Measurements from ENCODE around the gene FUNDC2.
"Not testable (repeated sequence)": the region's sequence is repeated elsewhere in the genome, so short reads cannot be mapped to it uniquely, and the experiment has no call there.

FUNDC2 gene

DNA sequence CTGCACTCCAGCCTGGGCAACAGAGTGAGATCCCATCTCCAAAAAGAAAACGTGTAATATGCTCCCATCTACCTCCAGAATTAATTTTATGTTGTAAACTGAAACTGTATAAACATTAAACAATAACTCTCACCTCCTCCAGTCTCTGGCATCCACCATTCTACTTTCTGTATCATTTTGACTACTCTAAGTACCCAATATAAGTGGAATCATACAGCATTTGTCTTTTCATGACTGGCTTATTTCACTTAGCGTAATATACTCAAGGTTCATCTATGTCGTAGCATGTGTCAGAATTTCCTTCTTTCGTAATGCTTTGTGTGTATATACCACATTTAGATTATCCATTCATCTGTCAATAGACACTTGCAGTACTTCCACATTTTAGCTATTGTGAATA is 24.8 kb upstream of the FUNDC2 start:
- H3K14ac ChIP-seq (ENCODE audit: low read length), result no peak overlapping the region
- H3K9ac ChIP-seq (ENCODE audit: low read depth, low read length, poor library complexity), result no peak overlapping the region
- no peak overlapping the region for H2BK12ac ChIP-seq (ENCODE audit: low read length)
- H3K4ac ChIP-seq (ENCODE audit: low read length), result no peak overlapping the region
- no peak overlapping the region for H2BK5ac ChIP-seq (ENCODE audit: low read length)
- WGBS, 2 donors (ENCODE audit: extremely low coverage in 2 of 2, insufficient read length in 2 of 2, insufficient replicate concordance in 1 of 2), result no CpG with 5 or more reads among the region's 4 CpGs
- H3K4me3 ChIP-seq (ENCODE audit: low read length in 2 of 2), result no peak overlapping the region
- no peaks in the 10 kb centered on the region for H3K36me3 ChIP-seq (replicated peaks in 1 of 2; ENCODE audit: control insufficient read depth in 2 of 2, insufficient read depth in 2 of 2, low read length in 2 of 2)
- no peak for DNase-seq (ENCODE audit: low spot score)
- no peak overlapping the region for H3K27ac ChIP-seq (replicated peaks; ENCODE audit: low read length)
- H3K9me3 ChIP-seq (replicated peaks in 1 of 2; ENCODE audit: control insufficient read depth in 2 of 2, insufficient read depth in 1 of 2, low read depth in 1 of 2, low read length in 2 of 2), result no peaks in the 10 kb centered on the region
- no peak overlapping the region for H3K4me2 ChIP-seq (ENCODE audit: insufficient read depth, low read length, poor library complexity, severe bottlenecking)
- H3K4me1 ChIP-seq (ENCODE audit: control insufficient read depth in 2 of 2, insufficient read depth in 1 of 2, low read depth in 1 of 2, low read length in 2 of 2), result no peaks in the 10 kb centered on the region
- no peak overlapping the region for H3K18ac ChIP-seq (ENCODE audit: low read length)
- no peak overlapping the region for H4K91ac ChIP-seq (ENCODE audit: low read depth, low read length, poor library complexity)
- no peak overlapping the region for H3K23ac ChIP-seq (ENCODE audit: low read depth, low read length, poor library complexity)
- no peaks in the 10 kb centered on the region for H3K79me1 ChIP-seq (ENCODE audit: low read depth, low read length)
- H2BK15ac ChIP-seq (ENCODE audit: low read length), result no peak overlapping the region
- no peak overlapping the region for H2BK120ac ChIP-seq (ENCODE audit: low read depth, low read length)
- no peak overlapping the region for H2AK5ac ChIP-seq (ENCODE audit: low read depth, low read length)
- no peak overlapping the region for H2AFZ ChIP-seq (ENCODE audit: low read length)
- H3K27me3 ChIP-seq (ENCODE audit: control insufficient read depth in 3 of 3, insufficient read depth in 3 of 3, low read depth in 1 of 3, low read length in 3 of 3), result no peaks in the 10 kb centered on the region
- H4K8ac ChIP-seq (ENCODE audit: low read depth, low read length), result no peak overlapping the region

DNA sequence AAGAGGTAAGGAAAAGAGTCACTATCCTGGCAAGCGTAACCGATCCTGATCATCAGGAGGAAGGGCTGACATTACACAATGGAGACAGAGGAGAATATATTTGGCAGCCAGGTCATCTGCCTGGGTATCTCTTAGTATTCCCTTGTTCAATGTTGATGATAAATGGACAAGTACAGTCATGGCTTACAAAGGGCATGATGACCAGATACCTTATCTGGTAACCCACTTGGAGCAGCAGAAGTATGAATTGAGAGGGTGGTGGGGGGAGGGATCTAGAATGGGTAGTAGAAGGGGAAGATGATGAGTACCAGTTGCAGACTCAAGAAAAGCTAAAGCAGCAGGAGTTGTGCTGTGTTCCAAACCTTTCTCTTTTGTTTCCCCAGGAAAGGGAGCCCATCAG is 21.5 kb upstream of the FUNDC2 start:
- Histone ChIP-seq H4K91ac (ENCODE audit: low read depth, low read length, poor library complexity) (no peak overlapping the region), H3K4me1 (ENCODE audit: control insufficient read depth in 2 of 2, insufficient read depth in 1 of 2, low read depth in 1 of 2, low read length in 2 of 2) (no peaks in the 10 kb centered on the region)
- WGBS, 2 donors (ENCODE audit: extremely low coverage in 2 of 2, insufficient read length in 2 of 2, insufficient replicate concordance in 1 of 2), result no CpG with 5 or more reads among the region's 2 CpGs

DNA sequence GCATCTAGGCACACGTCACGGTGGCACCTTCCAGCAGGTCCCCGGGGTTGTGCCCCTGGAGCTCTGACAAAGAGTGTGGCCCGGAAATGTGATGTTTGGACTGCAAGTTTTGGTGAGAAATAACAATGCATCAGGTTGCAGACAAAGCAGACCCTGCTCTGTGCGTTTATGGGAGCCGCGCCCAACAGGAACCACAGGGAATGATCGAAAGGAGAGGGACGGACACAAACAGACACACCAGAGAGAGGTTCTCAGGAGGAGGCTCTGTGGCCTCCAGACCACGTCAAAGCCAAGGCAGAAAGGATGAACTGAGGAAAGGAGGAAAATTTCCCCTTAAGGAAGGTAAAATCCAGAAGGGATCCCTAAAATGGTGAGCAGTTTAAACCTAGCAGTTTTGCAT is 20.3 kb upstream of the FUNDC2 start:
- WGBS, 2 donors (ENCODE audit: extremely low coverage in 2 of 2, insufficient read length in 2 of 2, insufficient replicate concordance in 1 of 2), result no CpG with 5 or more reads among the region's 10 CpGs
- DNase-seq (ENCODE audit: low spot score), result not testable (repeated sequence)

More for the DNA sequence above, 21.5 kb upstream of the FUNDC2 start:
- no peak overlapping the region for H4K8ac ChIP-seq (ENCODE audit: low read depth, low read length)
- H3K27ac ChIP-seq (replicated peaks; ENCODE audit: low read length), result no peak overlapping the region
- no peak overlapping the region for H2BK5ac ChIP-seq (ENCODE audit: low read length)
- no peaks in the 10 kb centered on the region for H3K27me3 ChIP-seq (ENCODE audit: control insufficient read depth in 3 of 3, insufficient read depth in 3 of 3, low read depth in 1 of 3, low read length in 3 of 3)
- no peak for DNase-seq (ENCODE audit: low spot score)
- H3K4ac ChIP-seq (ENCODE audit: low read length), result no peak overlapping the region
- H2AFZ ChIP-seq (ENCODE audit: low read length), result no peak overlapping the region
- H3K36me3 ChIP-seq (replicated peaks in 1 of 2; ENCODE audit: control insufficient read depth in 2 of 2, insufficient read depth in 2 of 2, low read length in 2 of 2), result no peaks in the 10 kb centered on the region
- no peak overlapping the region for H3K4me3 ChIP-seq (ENCODE audit: low read length in 2 of 2)
- no peak overlapping the region for H3K9ac ChIP-seq (ENCODE audit: low read depth, low read length, poor library complexity)
- no peak overlapping the region for H3K14ac ChIP-seq (ENCODE audit: low read length)
- H3K23ac ChIP-seq (ENCODE audit: low read depth, low read length, poor library complexity), result no peak overlapping the region
- H2BK120ac ChIP-seq (ENCODE audit: low read depth, low read length), result no peak overlapping the region
- H3K4me2 ChIP-seq (ENCODE audit: insufficient read depth, low read length, poor library complexity, severe bottlenecking), result no peak overlapping the region
- H3K9me3 ChIP-seq (replicated peaks in 1 of 2; ENCODE audit: control insufficient read depth in 2 of 2, insufficient read depth in 1 of 2, low read depth in 1 of 2, low read length in 2 of 2), result no peaks in the 10 kb centered on the region
- H2AK5ac ChIP-seq (ENCODE audit: low read depth, low read length), result no peak overlapping the region
- H2BK12ac ChIP-seq (ENCODE audit: low read length), result no peak overlapping the region
- H3K79me1 ChIP-seq (ENCODE audit: low read depth, low read length), result no peaks in the 10 kb centered on the region
- no peak overlapping the region for H2BK15ac ChIP-seq (ENCODE audit: low read length)
- no peak overlapping the region for H3K18ac ChIP-seq (ENCODE audit: low read length)

DNA sequence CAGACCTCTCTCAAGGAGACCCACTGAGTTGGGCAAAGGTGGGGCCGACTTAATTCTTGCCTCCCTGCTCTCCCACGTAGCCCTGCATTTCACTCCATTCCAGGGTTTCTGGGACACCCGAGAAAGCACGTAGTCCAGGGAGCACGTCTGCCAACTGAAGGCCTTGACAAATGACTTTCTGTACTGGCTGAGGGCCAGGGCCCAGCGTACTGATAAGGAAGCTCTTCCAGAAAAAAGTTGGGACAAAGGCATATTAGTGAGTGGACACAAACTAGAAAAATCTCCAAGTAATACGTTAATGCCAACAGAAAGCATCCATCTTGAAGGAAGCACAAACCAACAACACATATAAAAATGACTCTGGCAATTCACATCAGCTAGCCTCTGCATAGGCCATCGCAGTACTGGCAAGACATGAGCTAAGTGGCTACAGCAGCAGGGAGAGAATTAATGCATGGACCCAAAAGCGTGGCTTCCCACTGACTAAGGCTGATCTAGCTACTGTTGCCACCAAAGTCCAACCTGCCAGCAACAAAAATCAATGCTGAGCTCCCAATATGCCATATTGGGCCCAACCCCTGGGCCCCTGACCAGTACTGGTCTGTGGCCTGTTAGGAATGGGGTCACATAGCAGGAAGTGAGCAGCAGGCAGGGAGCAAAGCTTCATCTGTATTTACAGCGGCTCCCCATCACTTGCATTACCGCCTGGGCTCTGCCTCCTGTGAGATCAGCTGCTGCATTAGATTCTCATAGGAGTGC is 19.6 kb upstream of the FUNDC2 start:
- DNase-seq (ENCODE audit: low spot score); H3K4me3 ChIP-seq (ENCODE audit: low read length in 2 of 2); H3K79me1 ChIP-seq (ENCODE audit: low read depth, low read length); H3K36me3 ChIP-seq (replicated peaks in 1 of 2; ENCODE audit: control insufficient read depth in 2 of 2, insufficient read depth in 2 of 2, low read length in 2 of 2); H3K4me1 ChIP-seq (ENCODE audit: control insufficient read depth in 2 of 2, insufficient read depth in 1 of 2, low read depth in 1 of 2, low read length in 2 of 2); H4K8ac ChIP-seq (ENCODE audit: low read depth, low read length); H2AFZ ChIP-seq (ENCODE audit: low read length); H3K23ac ChIP-seq (ENCODE audit: low read depth, low read length, poor library complexity); H2BK5ac ChIP-seq (ENCODE audit: low read length); H3K9me3 ChIP-seq (replicated peaks in 1 of 2; ENCODE audit: control insufficient read depth in 2 of 2, insufficient read depth in 1 of 2, low read depth in 1 of 2, low read length in 2 of 2); H2BK15ac ChIP-seq (ENCODE audit: low read length); H3K4me2 ChIP-seq (ENCODE audit: insufficient read depth, low read length, poor library complexity, severe bottlenecking); H3K27me3 ChIP-seq (ENCODE audit: control insufficient read depth in 3 of 3, insufficient read depth in 3 of 3, low read depth in 1 of 3, low read length in 3 of 3); H3K9ac ChIP-seq (ENCODE audit: low read depth, low read length, poor library complexity); H2BK12ac ChIP-seq (ENCODE audit: low read length); H3K18ac ChIP-seq (ENCODE audit: low read length); H2BK120ac ChIP-seq (ENCODE audit: low read depth, low read length); H4K91ac ChIP-seq (ENCODE audit: low read depth, low read length, poor library complexity); H2AK5ac ChIP-seq (ENCODE audit: low read depth, low read length); H3K4ac ChIP-seq (ENCODE audit: low read length); H3K14ac ChIP-seq (ENCODE audit: low read length); H3K27ac ChIP-seq (replicated peaks; ENCODE audit: low read length): not testable (repeated sequence)
- WGBS, 2 donors (ENCODE audit: extremely low coverage in 2 of 2, insufficient read length in 2 of 2, insufficient replicate concordance in 1 of 2), result no CpG with 5 or more reads among the region's 11 CpGs

More for the DNA sequence above, 20.3 kb upstream of the FUNDC2 start:
- H3K4ac ChIP-seq (ENCODE audit: low read length); H2BK5ac ChIP-seq (ENCODE audit: low read length); H3K79me1 ChIP-seq (ENCODE audit: low read depth, low read length); H3K4me1 ChIP-seq (ENCODE audit: control insufficient read depth in 2 of 2, insufficient read depth in 1 of 2, low read depth in 1 of 2, low read length in 2 of 2); H2BK12ac ChIP-seq (ENCODE audit: low read length); H3K9me3 ChIP-seq (replicated peaks in 1 of 2; ENCODE audit: control insufficient read depth in 2 of 2, insufficient read depth in 1 of 2, low read depth in 1 of 2, low read length in 2 of 2); H3K14ac ChIP-seq (ENCODE audit: low read length); H3K23ac ChIP-seq (ENCODE audit: low read depth, low read length, poor library complexity); H3K27me3 ChIP-seq (ENCODE audit: control insufficient read depth in 3 of 3, insufficient read depth in 3 of 3, low read depth in 1 of 3, low read length in 3 of 3); H4K8ac ChIP-seq (ENCODE audit: low read depth, low read length); H3K36me3 ChIP-seq (replicated peaks in 1 of 2; ENCODE audit: control insufficient read depth in 2 of 2, insufficient read depth in 2 of 2, low read length in 2 of 2); H3K9ac ChIP-seq (ENCODE audit: low read depth, low read length, poor library complexity); H3K4me3 ChIP-seq (ENCODE audit: low read length in 2 of 2); H4K91ac ChIP-seq (ENCODE audit: low read depth, low read length, poor library complexity); H2AK5ac ChIP-seq (ENCODE audit: low read depth, low read length); H3K18ac ChIP-seq (ENCODE audit: low read length); H3K4me2 ChIP-seq (ENCODE audit: insufficient read depth, low read length, poor library complexity, severe bottlenecking); H2AFZ ChIP-seq (ENCODE audit: low read length); H3K27ac ChIP-seq (replicated peaks; ENCODE audit: low read length); H2BK15ac ChIP-seq (ENCODE audit: low read length); H2BK120ac ChIP-seq (ENCODE audit: low read depth, low read length): not testable (repeated sequence)
